WTC11 (cell line): ENCODE data around the gene SAP130. TPM values are rescaled to one million over a fixed set of nuclear protein-coding genes. Genes with fewer than 3 reads are reported as not detected.

Experiments used
- ATAC-seq: fragments of 200-7000 bp; cut with Tn5 transposase; 2 replicates; pipeline ENCODE4 v1.10.0; 2021; ENCODE audit warnings: mild to moderate bottlenecking, moderate library complexity
- CTCF ChIA-PET: fragments of 300-600 bp; sonication (Branson Sonifier 250); formaldehyde crosslinking; loops from one replicate; lab custom pipeline; 2021; ENCODE audit warnings: antibody characterized with exemption; lab: Charles Lee
- POLR2A ChIA-PET: fragments of 350-600 bp; sonication (Branson Sonifier 250); formaldehyde crosslinking; loops from one replicate; lab custom pipeline; 2021; ENCODE audit warnings: antibody characterized with exemption; lab: Charles Lee
- DNase-seq: peaks from one replicate; pipeline ENCODE4 v3.0.0; 2021; ENCODE audit warnings: low spot score
- H3K27ac Mint-ChIP-seq: 2 replicates; pipeline ENCODE4 v1.8.0; 2021; ENCODE audit warnings: mixed read lengths
- H3K27me3 Mint-ChIP-seq: 2 replicates; pipeline ENCODE4 v1.8.0; 2021; ENCODE audit warnings: low read depth, mild to moderate bottlenecking, moderate library complexity, mixed read lengths
- H3K36me3 Mint-ChIP-seq: 2 replicates; pipeline ENCODE4 v1.8.0; 2021; ENCODE audit warnings: mixed read lengths
- H3K4me1 Mint-ChIP-seq: 2 replicates; pipeline ENCODE4 v1.8.0; 2022; ENCODE audit warnings: mixed read lengths
- H3K4me3 Mint-ChIP-seq: 2 replicates; pipeline ENCODE4 v1.8.0; 2021; ENCODE audit warnings: mild to moderate bottlenecking, moderate library complexity, mixed read lengths
- H3K9me3 Mint-ChIP-seq: 2 replicates; pipeline ENCODE4 v1.8.0; 2021; ENCODE audit warnings: mixed read lengths
- EMX1 ChIP-seq: fragments of 250-450 bp; sonication (Bioruptor Pico); IDR thresholded peaks from 2 replicates; pipeline ENCODE4 v1.8.0; 2021; ENCODE audit warnings: mild to moderate bottlenecking
- FOXP1 ChIP-seq: sonication (generic); formaldehyde crosslinking; IDR thresholded peaks from 2 replicates; pipeline ENCODE4 v1.8.0; 2022; ENCODE audit warnings: missing genetic modification reagents, mild to moderate bottlenecking, moderate library complexity, borderline replicate concordance
- GTF2I ChIP-seq: fragments of 250-450 bp; sonication (Bioruptor Pico); conservative IDR thresholded peaks from 2 replicates; pipeline ENCODE4 v1.4.0; 2021; ENCODE audit warnings: mild to moderate bottlenecking
- KAT7 ChIP-seq: sonication (generic); formaldehyde crosslinking; IDR thresholded peaks from 2 replicates; pipeline ENCODE4 v1.8.1; 2023; ENCODE audit warnings: missing genetic modification reagents, mild to moderate bottlenecking, borderline replicate concordance
- OVOL2 ChIP-seq: fragments of 250-450 bp; sonication (Bioruptor Pico); IDR thresholded peaks from 2 replicates; pipeline ENCODE4 v1.9.0; 2021; ENCODE audit warnings: mild to moderate bottlenecking, borderline replicate concordance
- RELA ChIP-seq: sonication (generic); formaldehyde crosslinking; IDR thresholded peaks from 2 replicates; pipeline ENCODE4 v1.8.1; 2022; ENCODE audit warnings: missing genetic modification reagents, mild to moderate bottlenecking, borderline replicate concordance
- SOX15 ChIP-seq: fragments of 250-450 bp; sonication (Bioruptor Pico); IDR thresholded peaks from 2 replicates; pipeline ENCODE4 v1.9.0; 2021; ENCODE audit warnings: mild to moderate bottlenecking
- TCF7 ChIP-seq: sonication (generic); formaldehyde crosslinking; IDR thresholded peaks from 2 replicates; pipeline ENCODE4 v1.8.0; 2022; ENCODE audit warnings: mild to moderate bottlenecking, low read depth, missing genetic modification reagents, moderate library complexity
- TEAD1 ChIP-seq: sonication (generic); formaldehyde crosslinking; IDR thresholded peaks from 2 replicates; pipeline ENCODE4 v1.8.0; 2022; ENCODE audit warnings: mild to moderate bottlenecking, missing genetic modification reagents
- TEAD4 ChIP-seq: sonication (generic); formaldehyde crosslinking; IDR thresholded peaks from 2 replicates; pipeline ENCODE4 v1.8.0; 2022; ENCODE audit warnings: mild to moderate bottlenecking, missing genetic modification reagents
- ZNF138 ChIP-seq: sonication (generic); formaldehyde crosslinking; conservative IDR thresholded peaks from 2 replicates; pipeline ENCODE4 v1.8.1; 2022; ENCODE audit warnings: mild to moderate bottlenecking, moderate library complexity, missing genetic modification reagents
- total RNA-seq: library from RNA; stranded (reverse); gene quantifications from 3 replicates; pipeline ENCODE4 v1.2.3, GENCODE V29; 2021
- TF ChIP-seq, protein P1 (sequence below): sonication (generic); formaldehyde crosslinking; IDR thresholded peaks from 2 replicates; pipeline ENCODE4 v1.8.1; 2023; ENCODE audit warnings: mild to moderate bottlenecking, moderate library complexity, missing genetic modification reagents
- TF ChIP-seq, protein P2 (sequence below): sonication (generic); formaldehyde crosslinking; IDR thresholded peaks from 2 replicates; pipeline ENCODE4 v1.8.0; 2022; ENCODE audit warnings: mild to moderate bottlenecking, missing genetic modification reagents
- TF ChIP-seq, protein P3 (sequence below): sonication (generic); formaldehyde crosslinking; IDR thresholded peaks from 2 replicates; pipeline ENCODE4 v1.8.0; 2023; ENCODE audit warnings: mild to moderate bottlenecking, missing genetic modification reagents
- TF ChIP-seq, protein P4 (sequence below): fragments of 250-450 bp; sonication (Bioruptor Pico); conservative IDR thresholded peaks from 2 replicates; pipeline ENCODE4 v1.9.0; 2021; ENCODE audit warnings: mild to moderate bottlenecking
- TF ChIP-seq, protein P5 (sequence below): sonication (generic); formaldehyde crosslinking; IDR thresholded peaks from 2 replicates; pipeline ENCODE4 v1.8.1; 2023; ENCODE audit warnings: mild to moderate bottlenecking, missing genetic modification reagents
- TF ChIP-seq, protein P6 (sequence below): sonication (generic); formaldehyde crosslinking; IDR thresholded peaks from 2 replicates; pipeline ENCODE4 v1.8.0; 2022; ENCODE audit warnings: mild to moderate bottlenecking, missing genetic modification reagents
- TF ChIP-seq, protein P7 (sequence below): sonication (generic); formaldehyde crosslinking; IDR thresholded peaks from 2 replicates; pipeline ENCODE4 v1.8.1; 2023; ENCODE audit warnings: mild to moderate bottlenecking, missing genetic modification reagents, moderate library complexity

SAP130 gene
- total RNA-seq, 1 experiment from 2014 or later, result 45.6 TPM

DNA sequence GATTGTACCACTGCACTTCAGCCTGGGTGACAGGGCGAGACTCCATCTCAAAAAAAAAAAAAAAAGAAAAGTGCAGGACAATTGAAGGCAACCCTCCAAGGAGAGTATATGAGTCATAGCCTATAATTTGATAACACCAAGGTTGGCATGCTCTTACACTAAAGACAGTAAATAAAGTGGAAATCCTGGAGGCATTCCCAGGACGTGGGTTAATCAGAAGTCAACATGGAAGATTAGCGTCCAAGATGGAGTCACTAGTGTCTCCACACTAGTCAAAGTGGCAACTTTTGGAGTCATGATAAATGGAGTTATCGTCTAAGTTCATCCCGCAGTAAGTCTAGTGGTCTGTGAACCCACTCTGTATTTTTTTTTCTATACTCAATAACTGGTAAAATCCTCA lies 41.9 kb upstream of the SAP130 start (continued):
- TF ChIP-seq, protein P1, sequence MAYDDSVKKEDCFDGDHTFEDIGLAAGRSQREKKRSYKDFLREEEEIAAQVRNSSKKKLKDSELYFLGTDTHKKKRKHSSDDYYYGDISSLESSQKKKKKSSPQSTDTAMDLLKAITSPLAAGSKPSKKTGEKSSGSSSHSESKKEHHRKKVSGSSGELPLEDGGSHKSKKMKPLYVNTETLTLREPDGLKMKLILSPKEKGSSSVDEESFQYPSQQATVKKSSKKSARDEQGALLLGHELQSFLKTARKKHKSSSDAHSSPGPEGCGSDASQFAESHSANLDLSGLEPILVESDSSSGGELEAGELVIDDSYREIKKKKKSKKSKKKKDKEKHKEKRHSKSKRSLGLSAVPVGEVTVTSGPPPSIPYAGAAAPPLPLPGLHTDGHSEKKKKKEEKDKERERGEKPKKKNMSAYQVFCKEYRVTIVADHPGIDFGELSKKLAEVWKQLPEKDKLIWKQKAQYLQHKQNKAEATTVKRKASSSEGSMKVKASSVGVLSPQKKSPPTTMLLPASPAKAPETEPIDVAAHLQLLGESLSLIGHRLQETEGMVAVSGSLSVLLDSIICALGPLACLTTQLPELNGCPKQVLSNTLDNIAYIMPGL (CRISPR knock-in tag), result no peak
- no peak for TF ChIP-seq GTF2I
- TF ChIP-seq, protein P2, sequence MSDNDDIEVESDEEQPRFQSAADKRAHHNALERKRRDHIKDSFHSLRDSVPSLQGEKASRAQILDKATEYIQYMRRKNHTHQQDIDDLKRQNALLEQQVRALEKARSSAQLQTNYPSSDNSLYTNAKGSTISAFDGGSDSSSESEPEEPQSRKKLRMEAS (CRISPR knock-in tag), result no peak
- TF ChIP-seq TEAD1, result no peak
- no peak for TF ChIP-seq TEAD4
- no peak for TF ChIP-seq ZNF138 (CRISPR knock-in tag)
- no peak for TF ChIP-seq RELA

DNA sequence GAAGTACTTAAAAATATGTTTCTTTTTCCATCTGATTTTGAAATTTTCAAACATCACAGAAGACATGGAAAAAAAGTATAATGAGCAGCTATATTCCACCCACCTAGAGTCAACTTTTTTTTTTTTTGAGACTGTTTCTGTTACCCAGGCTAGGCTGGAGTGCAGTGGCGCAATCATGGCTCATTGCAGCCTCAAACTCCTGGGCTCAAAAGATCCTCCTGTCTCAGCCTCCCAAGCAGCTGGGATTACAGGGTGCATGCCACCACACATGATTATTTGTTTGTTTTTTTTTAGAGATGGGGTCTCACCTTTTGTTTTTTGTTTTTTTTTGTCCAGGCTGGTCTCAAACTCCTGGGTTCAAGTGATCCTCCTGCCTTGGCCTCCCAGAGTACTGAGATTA lies 36.5 kb upstream of the SAP130 start:
- Mint-ChIP-seq H3K9me3 (no peaks in the 10 kb centered on the region), H3K27ac (no peak overlapping the region), H3K36me3 (no peaks in the 10 kb centered on the region), H3K27me3 (no peaks in the 10 kb centered on the region; the same call in 1 of the 2 replicates), H3K4me1 (no peaks in the 10 kb centered on the region), H3K4me3 (no peak overlapping the region)
- ATAC-seq, result no peak
- no peak for TF ChIP-seq OVOL2 (CRISPR knock-in tag)
- TF ChIP-seq, protein P3, sequence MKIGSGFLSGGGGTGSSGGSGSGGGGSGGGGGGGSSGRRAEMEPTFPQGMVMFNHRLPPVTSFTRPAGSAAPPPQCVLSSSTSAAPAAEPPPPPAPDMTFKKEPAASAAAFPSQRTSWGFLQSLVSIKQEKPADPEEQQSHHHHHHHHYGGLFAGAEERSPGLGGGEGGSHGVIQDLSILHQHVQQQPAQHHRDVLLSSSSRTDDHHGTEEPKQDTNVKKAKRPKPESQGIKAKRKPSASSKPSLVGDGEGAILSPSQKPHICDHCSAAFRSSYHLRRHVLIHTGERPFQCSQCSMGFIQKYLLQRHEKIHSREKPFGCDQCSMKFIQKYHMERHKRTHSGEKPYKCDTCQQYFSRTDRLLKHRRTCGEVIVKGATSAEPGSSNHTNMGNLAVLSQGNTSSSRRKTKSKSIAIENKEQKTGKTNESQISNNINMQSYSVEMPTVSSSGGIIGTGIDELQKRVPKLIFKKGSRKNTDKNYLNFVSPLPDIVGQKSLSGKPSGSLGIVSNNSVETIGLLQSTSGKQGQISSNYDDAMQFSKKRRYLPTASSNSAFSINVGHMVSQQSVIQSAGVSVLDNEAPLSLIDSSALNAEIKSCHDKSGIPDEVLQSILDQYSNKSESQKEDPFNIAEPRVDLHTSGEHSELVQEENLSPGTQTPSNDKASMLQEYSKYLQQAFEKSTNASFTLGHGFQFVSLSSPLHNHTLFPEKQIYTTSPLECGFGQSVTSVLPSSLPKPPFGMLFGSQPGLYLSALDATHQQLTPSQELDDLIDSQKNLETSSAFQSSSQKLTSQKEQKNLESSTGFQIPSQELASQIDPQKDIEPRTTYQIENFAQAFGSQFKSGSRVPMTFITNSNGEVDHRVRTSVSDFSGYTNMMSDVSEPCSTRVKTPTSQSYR (CRISPR knock-in tag), result no peak
- no peak for TF ChIP-seq KAT7 (CRISPR knock-in tag)
- no peak for DNase-seq
- CTCF ChIA-PET, result interaction anchor here (0.6 to 2.4 kb wide), 9 partner anchors 11 to 522 kb away, joined by 3 to 44 read pairs (median 5); partner anchors contain the start of gene UGGT1
- POLR2A ChIA-PET, result no interaction called here

DNA sequence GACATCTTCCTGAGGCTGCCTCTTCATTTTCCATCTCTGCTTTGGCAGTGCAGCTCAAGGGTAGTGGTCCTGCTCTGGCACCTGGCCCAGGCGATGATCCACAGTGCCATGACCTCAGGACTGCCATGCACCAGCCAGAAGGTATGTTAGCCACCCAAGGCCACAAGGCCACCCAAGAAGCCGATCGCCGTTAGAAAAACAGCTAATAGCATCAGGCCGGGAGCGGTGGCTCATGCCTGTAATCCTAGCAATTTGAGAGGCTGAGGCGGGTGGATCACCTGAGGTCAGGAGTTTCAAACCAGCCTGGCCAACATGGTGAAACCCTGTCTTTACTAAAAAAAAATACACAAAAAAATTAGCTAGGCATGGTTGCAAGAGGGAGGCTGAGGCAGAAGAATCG lies 34.7 kb upstream of the SAP130 start:
- ATAC-seq (no peak), DNase-seq (no peak)
- Mint-ChIP-seq H3K27me3 (no peaks in the 10 kb centered on the region; the same call in 1 of the 2 replicates), H3K4me1 (no peaks in the 10 kb centered on the region), H3K27ac (no peak overlapping the region), H3K36me3 (no peaks in the 10 kb centered on the region), H3K9me3 (no peaks in the 10 kb centered on the region), H3K4me3 (no peak overlapping the region)
- POLR2A ChIA-PET, result no interaction called here
- CTCF ChIA-PET, result interaction anchor here (0.7 to 1.6 kb wide), 4 partner anchors 9 to 61 kb away, joined by 3 to 10 read pairs (median 7); no protein-coding TSS in a partner anchor
- TF ChIP-seq GTF2I (no peak), SOX15 (CRISPR knock-in tag) (no peak), TEAD1 (no peak), FOXP1 (CRISPR knock-in tag) (no peak), RELA (no peak), TCF7 (CRISPR knock-in tag) (no peak), EMX1 (CRISPR knock-in tag) (no peak), TEAD4 (no peak)
- TF ChIP-seq, protein P4, sequence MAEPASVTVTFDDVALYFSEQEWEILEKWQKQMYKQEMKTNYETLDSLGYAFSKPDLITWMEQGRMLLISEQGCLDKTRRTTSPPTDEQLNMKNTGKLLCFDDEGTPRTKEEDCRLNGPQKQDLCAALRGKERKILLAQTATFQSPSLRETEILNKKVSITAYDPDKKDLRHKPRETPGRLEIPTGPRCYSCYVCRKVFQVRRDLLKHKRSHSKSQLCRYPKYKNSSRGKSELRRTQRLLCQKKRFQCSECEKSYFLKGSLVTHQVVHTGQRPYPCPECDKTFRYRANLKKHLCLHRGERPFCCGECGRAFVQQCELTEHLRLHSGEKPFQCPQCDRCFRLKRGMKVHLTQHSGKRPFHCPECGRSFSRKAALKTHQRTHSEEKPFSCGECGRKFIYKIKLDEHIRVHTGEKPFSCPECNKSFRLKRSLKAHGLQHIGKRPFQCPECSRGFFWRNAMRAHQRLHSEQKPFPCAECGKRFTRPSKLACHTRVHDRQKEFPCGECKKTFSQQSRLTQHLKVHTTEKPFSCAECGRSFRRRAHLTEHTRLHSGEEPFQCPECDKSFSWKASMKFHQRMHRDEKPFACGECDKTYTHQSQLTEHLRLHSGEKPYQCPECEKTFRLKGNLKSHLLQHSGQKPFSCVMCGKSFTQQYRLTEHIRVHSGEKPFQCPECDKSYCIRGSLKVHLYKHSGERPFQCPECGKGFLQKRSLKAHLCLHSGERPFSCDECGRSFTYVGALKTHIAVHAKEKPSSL (CRISPR knock-in tag), result no peak
- TF ChIP-seq, protein P5, sequence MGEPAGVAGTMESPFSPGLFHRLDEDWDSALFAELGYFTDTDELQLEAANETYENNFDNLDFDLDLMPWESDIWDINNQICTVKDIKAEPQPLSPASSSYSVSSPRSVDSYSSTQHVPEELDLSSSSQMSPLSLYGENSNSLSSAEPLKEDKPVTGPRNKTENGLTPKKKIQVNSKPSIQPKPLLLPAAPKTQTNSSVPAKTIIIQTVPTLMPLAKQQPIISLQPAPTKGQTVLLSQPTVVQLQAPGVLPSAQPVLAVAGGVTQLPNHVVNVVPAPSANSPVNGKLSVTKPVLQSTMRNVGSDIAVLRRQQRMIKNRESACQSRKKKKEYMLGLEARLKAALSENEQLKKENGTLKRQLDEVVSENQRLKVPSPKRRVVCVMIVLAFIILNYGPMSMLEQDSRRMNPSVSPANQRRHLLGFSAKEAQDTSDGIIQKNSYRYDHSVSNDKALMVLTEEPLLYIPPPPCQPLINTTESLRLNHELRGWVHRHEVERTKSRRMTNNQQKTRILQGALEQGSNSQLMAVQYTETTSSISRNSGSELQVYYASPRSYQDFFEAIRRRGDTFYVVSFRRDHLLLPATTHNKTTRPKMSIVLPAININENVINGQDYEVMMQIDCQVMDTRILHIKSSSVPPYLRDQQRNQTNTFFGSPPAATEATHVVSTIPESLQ (CRISPR knock-in tag), result no peak
- TF ChIP-seq, protein P6, sequence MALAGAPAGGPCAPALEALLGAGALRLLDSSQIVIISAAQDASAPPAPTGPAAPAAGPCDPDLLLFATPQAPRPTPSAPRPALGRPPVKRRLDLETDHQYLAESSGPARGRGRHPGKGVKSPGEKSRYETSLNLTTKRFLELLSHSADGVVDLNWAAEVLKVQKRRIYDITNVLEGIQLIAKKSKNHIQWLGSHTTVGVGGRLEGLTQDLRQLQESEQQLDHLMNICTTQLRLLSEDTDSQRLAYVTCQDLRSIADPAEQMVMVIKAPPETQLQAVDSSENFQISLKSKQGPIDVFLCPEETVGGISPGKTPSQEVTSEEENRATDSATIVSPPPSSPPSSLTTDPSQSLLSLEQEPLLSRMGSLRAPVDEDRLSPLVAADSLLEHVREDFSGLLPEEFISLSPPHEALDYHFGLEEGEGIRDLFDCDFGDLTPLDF (CRISPR knock-in tag), result no peak
- TF ChIP-seq, protein P7, sequence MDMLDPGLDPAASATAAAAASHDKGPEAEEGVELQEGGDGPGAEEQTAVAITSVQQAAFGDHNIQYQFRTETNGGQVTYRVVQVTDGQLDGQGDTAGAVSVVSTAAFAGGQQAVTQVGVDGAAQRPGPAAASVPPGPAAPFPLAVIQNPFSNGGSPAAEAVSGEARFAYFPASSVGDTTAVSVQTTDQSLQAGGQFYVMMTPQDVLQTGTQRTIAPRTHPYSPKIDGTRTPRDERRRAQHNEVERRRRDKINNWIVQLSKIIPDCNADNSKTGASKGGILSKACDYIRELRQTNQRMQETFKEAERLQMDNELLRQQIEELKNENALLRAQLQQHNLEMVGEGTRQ, result no peak
- TF ChIP-seq, protein P1 (CRISPR knock-in tag), result no peak
